Muscle layer of duodenum (tissue), 2 donors: Measurements from ENCODE around the gene LIPG.

ENCODE experiments used
- H3K27ac ChIP-seq: one replicate; pipeline ENCODE4 v1.7.0; 2013; ENCODE audit warnings: mild to moderate bottlenecking, low read length
- H3K27me3 ChIP-seq: one replicate; pipeline ENCODE4 v1.7.0; 2013; ENCODE audit warnings: low read depth, mild to moderate bottlenecking, control low read depth, low read length
- H3K36me3 ChIP-seq, 2 donors: one replicate each; pipeline ENCODE4 v1.7.0; 2013; ENCODE audit warnings: low read length in 2 of 2, control low read depth in 1 of 2, mild to moderate bottlenecking in 1 of 2; ENCODE audit not compliant: insufficient read depth in 2 of 2, control insufficient read depth in 1 of 2
- H3K4me1 ChIP-seq, 2 donors: one replicate each; pipeline ENCODE4 v1.7.0; 2013; ENCODE audit warnings: low read length in 2 of 2, mild to moderate bottlenecking in 2 of 2, control low read depth in 1 of 2, moderate library complexity in 1 of 2; ENCODE audit not compliant: insufficient read depth in 2 of 2, control insufficient read depth in 1 of 2
- H3K4me3 ChIP-seq, 2 donors: one replicate each; pipeline ENCODE4 v1.7.0; 2013; ENCODE audit warnings: low read length in 2 of 2, low read depth in 1 of 2, mild to moderate bottlenecking in 1 of 2
- H3K9me3 ChIP-seq, 2 donors: one replicate each; pipeline ENCODE4 v1.7.0; 2013; ENCODE audit warnings: low read length in 2 of 2, control low read depth in 1 of 2, mild to moderate bottlenecking in 1 of 2; ENCODE audit not compliant: control insufficient read depth in 1 of 2
- donor health status: healthy.

LIPG gene

DNA sequence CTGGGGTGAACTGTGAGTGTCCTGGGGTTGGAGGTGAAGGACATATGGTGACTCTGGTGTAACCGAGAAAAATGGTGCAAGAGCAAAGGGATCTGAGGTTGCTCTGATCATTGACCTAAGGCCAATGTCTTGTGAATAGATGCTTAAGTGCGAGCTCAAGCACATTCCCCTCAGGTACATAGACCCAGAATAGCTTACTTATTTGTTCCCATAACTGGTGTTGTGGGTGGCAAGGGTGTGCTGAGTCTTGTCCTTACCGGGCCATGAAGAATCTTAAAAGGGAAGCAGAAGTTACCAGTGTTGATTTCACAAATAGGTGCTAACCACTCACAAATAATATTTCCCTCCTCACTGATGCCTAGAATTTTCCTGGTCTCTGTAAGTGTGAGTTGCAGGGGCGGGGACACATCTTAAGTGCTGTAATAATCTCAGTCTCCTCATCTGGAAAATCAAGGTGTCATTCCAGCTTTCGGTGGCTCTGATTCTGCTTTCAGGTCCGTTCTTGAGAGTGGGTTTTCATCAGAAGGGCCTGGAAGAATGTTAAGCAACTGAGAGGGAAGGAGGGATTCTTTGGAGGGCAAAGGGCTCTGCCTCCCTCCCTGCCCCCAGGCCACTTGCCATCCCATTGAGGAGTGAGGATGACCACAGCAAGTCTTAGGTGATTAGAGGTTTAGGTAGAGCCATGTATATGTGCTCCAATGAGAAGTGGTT, 54.9 kb downstream of the LIPG start:
- Histone ChIP-seq H3K36me3 (no peaks in the 10 kb centered on the region), H3K4me1 (peaks cover 4 to 12% of the 10 kb centered on the region in 2 donors), H3K27ac (no peak overlapping the region), H3K4me3 (no peak overlapping the region), H3K27me3 (no peaks in the 10 kb centered on the region), H3K9me3 (no peaks in the 10 kb centered on the region)

DNA sequence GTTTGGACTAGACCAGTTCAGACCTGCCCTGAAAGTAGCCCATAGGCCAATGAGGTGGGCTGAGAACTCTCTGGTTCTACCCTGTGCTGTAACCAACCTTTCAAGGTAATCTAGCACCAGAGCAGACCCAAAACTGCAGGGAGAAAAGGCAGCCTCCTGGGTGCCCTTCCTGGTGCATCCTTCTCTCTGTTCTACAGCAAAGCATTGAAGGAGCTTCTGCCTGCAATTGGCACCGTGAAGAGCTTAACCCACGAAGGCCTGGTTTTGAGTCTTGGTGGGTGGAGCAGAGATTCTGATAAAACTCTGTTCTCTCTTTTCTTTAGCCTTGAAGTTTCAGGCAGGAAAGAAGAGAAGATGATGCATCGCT, 55.5 kb downstream of the LIPG start:
- no peak overlapping the region for H3K27ac ChIP-seq
- H3K4me1 ChIP-seq = peaks cover 4 to 12% of the 10 kb centered on the region in 2 donors
- H3K9me3 ChIP-seq = no peaks in the 10 kb centered on the region
- H3K4me3 ChIP-seq = no peak overlapping the region
- no peaks in the 10 kb centered on the region for H3K36me3 ChIP-seq
- no peaks in the 10 kb centered on the region for H3K27me3 ChIP-seq

DNA sequence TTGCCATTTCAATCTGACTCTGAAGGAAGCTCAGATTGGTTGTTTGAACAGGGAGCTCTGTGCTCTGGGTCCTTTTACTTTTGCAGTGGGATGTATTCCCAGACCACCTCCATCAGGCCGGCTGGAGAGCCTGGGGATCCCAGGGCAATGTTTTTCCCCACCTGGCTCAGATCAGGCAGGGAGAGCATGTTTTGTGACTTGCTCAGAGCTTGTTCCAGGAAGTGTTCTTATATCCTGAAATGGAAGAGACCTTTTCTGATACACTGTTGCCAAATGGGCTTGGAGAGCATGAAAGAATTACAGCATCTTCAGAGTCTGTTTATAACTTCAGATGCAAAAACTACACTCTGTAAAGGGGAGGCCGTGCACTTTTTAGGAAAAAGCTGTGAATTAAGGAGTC, 56.0 kb downstream of the LIPG start:
- Histone ChIP-seq H3K36me3 (no peaks in the 10 kb centered on the region), H3K4me1 (peaks cover 4 to 12% of the 10 kb centered on the region in 2 donors), H3K9me3 (no peaks in the 10 kb centered on the region), H3K4me3 (no peak overlapping the region), H3K27ac (no peak overlapping the region), H3K27me3 (no peaks in the 10 kb centered on the region)

DNA sequence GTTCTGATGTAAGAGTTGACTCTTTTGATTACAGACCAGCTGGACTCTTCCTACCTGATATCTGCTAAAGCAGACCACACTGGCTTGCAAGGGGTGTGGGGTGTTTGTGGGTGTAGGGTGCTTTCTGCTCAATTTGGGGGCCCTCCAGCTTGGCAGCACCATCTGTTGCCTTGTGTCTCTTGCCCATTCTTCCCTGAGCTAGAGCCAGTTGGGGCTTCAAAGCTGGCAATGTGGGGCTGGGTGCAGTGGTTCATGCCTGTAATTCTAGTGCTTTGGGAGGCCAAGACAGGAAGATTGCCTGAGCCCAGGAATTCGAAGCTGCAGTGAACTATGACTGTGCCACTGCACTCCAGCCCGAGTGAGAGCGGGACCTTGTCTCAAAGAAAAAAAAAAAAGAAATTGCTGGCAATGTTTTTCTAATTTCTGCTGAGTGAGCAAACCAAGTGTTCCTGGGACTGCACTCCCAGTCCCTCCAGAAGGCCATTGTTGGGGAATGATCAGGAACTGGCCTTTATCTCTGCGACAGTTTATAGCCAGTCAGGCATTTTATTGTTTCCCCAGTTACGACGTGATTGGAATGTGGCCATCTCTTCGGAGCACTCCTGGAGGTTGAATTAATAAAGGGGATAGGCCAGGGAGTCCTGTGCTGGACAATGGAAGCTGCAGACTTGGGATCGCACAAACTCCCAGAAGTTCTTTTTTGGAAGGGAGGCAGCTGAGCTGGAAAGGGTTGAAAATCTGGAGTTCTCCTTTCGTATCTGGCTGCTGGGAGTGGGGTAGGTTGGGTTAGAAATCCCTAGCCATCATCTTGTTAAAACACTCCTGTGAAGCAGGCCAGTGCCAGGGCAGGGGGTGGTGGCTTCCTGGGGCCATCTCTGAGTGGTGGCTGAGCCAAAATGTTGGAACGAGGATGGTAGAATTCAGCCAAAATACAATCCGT, 57.2 kb downstream of the LIPG start:
- H3K27ac ChIP-seq = no peak overlapping the region
- H3K4me1 ChIP-seq = peaks cover 4 to 12% of the 10 kb centered on the region in 2 donors
- H3K36me3 ChIP-seq = no peaks in the 10 kb centered on the region
- no peaks in the 10 kb centered on the region for H3K27me3 ChIP-seq
- no peaks in the 10 kb centered on the region for H3K9me3 ChIP-seq
- no peak overlapping the region for H3K4me3 ChIP-seq

DNA sequence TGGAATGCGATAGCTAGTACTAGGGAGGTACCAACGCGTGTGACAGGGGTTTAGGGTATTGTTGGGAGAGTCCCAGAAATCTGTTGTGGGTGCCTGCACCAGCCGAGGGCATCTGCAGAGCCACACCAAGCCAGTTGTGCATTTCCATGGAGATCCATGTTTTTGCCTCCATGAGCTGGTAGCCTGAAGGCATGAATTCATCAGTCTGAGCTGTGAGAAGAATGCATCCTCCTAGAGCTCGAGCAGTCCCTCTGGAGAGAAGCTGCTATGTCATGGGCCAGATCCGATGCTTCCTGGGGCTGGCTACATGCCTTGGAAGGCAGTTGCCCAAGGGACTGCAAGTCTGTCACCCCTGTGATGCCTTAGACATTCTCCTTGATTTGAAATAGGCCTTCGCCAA, 57.9 kb downstream of the LIPG start:
- no peak overlapping the region for H3K4me3 ChIP-seq
- H3K27ac ChIP-seq = no peak overlapping the region
- H3K36me3 ChIP-seq = no peaks in the 10 kb centered on the region
- peaks cover 4 to 12% of the 10 kb centered on the region in 2 donors for H3K4me1 ChIP-seq
- H3K9me3 ChIP-seq = no peaks in the 10 kb centered on the region
- no peaks in the 10 kb centered on the region for H3K27me3 ChIP-seq

DNA sequence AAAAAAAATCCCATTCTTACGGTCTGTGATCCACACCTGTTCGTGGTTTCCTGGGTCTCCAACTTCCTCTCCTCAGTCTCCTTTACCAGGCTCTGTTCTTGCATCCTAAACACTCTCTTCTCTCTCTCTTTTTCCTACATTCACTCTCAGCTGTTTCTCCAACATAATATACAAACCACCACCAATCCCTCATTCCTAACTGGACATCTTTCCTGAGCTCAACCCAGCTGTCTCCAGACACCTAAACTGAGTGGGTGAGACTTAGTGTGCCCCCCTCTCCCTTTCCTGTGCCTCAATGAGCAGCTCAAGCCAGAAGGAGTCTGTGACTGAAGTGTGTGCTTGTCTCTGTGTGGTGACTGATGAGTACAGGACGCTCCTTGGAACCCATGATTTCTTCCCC, 59.4 kb downstream of the LIPG start:
- peaks cover 4 to 12% of the 10 kb centered on the region in 2 donors for H3K4me1 ChIP-seq
- H3K4me3 ChIP-seq = no peak overlapping the region
- H3K27me3 ChIP-seq = no peaks in the 10 kb centered on the region
- no peaks in the 10 kb centered on the region for H3K9me3 ChIP-seq
- no peaks in the 10 kb centered on the region for H3K36me3 ChIP-seq
- no peak overlapping the region for H3K27ac ChIP-seq

DNA sequence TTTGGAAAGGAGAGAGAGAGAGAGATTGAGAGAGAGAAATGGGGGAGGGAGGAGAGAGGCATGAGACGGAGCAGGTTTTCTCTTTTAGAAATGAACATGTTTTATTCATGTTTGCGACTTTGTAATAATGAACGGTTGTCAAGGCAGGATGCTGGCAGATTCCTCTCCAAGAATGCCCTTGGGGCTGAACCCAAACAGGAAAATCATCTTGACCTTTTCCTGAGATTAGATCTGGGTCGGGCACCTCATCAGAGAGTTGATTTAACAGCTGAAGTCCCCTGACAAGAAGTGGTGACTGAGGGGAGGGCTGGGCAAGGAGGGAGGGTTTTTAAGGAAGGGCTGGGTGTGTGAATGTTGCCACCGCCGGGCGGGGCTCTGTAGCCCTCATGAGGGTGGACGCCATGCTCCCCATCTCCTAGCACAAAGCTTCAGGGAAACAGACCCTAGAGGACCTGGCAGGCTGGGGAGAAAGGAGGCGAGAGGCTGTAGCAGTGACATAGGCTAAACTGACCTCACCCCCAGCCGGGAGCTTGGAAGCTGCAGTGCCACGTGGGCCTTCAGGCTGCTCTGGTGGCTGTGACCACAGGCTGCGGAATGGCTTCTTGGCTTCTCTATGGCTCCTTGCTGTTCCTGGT, 60.0 kb downstream of the LIPG start:
- Histone ChIP-seq H3K27me3 (no peaks in the 10 kb centered on the region), H3K4me3 (no peak overlapping the region), H3K4me1 (peaks cover 4 to 12% of the 10 kb centered on the region in 2 donors), H3K36me3 (no peaks in the 10 kb centered on the region), H3K9me3 (no peaks in the 10 kb centered on the region), H3K27ac (no peak overlapping the region)

DNA sequence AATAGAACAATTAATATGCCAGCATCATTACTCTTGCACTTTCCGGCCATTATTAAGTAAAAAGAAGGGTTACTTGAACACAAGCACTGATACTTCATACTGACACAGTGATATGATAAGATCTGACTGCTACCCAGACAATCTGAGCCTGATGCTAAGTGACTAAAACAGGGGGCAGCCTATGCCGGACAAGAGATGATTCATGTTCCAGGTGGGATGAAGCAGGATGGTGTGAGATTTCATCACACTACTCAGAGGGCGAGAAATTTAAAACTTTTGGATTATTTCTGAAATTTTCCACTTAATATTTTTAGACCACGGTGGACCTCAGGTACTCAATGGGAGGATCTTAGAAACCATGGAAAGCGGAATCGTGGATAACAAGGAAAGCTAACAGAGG, 61.7 kb downstream of the LIPG start:
- Histone ChIP-seq H3K27me3 (no peaks in the 10 kb centered on the region), H3K36me3 (no peaks in the 10 kb centered on the region), H3K4me3 (no peak overlapping the region), H3K4me1 (peaks cover 5 to 10% of the 10 kb centered on the region in 2 donors), H3K27ac (no peak overlapping the region), H3K9me3 (no peaks in the 10 kb centered on the region)

DNA sequence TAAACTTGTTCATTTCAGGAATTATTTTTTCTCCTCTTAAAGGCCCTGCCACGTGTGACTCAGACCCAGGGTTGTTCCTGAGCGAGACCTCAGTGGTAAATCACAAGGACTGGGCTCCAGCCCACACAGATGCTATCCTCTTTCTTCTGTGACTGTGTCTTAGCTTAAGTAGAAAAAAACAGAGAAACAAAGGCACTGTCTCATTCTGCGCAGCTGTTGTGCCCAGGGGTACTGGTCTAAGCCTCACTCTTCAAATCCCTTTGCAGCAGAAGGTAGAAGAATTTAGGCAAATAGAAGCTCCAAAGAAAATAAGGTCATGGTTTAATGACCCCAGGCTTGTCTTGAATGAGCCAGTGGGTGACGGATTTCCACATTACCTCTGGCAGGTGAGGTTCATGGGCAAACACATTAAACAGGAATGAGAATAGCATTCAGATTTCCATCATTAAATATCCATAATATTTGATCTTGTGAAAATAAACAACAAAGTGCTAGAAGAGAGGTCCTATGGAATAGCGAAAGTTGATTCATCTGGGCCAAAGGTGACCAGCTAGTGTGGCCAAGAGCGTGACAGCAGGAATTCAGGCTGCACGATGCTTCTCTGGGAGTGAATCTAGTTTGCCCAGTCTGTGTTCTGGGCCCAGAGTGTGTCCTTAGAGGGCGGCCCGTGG, 63.3 kb downstream of the LIPG start:
- H3K27me3 ChIP-seq = no peaks in the 10 kb centered on the region
- no peaks in the 10 kb centered on the region for H3K9me3 ChIP-seq
- no peaks in the 10 kb centered on the region for H3K36me3 ChIP-seq
- no peak overlapping the region for H3K4me3 ChIP-seq
- peaks cover 0 to 7% of the 10 kb centered on the region in 2 donors for H3K4me1 ChIP-seq
- no peak overlapping the region for H3K27ac ChIP-seq

DNA sequence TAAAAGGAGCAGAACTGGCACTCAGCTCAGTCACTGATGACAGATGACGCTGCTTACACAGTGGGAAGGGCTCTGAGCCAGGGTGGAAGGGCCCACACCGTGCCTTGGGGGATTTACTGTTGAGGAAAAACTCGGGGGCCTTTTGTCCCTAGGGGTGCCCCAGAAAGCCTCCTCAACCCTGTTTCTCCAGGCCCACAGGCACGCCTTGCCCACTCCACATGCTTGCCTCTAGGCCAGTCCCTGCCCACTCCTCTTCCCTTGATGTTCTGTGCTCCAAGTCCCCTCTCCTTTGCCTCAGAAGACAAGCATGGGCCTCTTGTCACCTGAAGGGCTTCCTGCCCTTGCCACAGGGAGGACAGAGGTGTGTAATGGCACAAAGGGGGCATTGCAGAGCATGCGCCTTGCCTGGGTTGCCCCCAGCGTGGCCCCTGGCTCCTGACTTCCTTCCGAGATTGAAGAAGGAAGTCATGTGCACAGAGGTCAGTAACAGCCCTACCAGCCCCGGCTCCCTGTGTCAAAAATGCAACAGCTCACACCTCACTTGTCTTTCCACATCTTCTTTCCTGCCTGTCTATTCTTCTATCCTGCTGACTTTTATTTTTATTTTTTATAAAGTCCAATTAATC, 65.1 kb downstream of the LIPG start:
- Histone ChIP-seq H3K36me3 (no peaks in the 10 kb centered on the region), H3K4me1 (peaks cover 0 to 7% of the 10 kb centered on the region in 2 donors), H3K27ac (no peak overlapping the region), H3K27me3 (no peaks in the 10 kb centered on the region), H3K4me3 (no peak overlapping the region), H3K9me3 (no peaks in the 10 kb centered on the region)
